Right cardiac atrium (tissue), 5 donors: ENCODE measurements around the gene EXOC1. TPM values are rescaled to one million over a fixed set of nuclear protein-coding genes. Genes with fewer than 3 reads are reported as not detected.

Source experiments
- ATAC-seq, 2 donors: fragments of 200-7000 bp; cut with Tn5 transposase; one replicate each; pipeline versions ENCODE4 v1.8.0 to v1.9.1; 2020; ENCODE audit warnings: moderate library complexity in 2 of 2, mild to moderate bottlenecking in 1 of 2
- DNase-seq, 3 donors: peaks; one replicate each; pipeline ENCODE4 v3.0.0-alpha.2; 2020
- H3K27ac ChIP-seq: one replicate; pipeline ENCODE4 v1.5.1; 2013; ENCODE audit warnings: mild to moderate bottlenecking, low read length, control low read depth, moderate library complexity
- H3K27me3 ChIP-seq: one replicate; pipeline ENCODE4 v1.6.1; 2013; ENCODE audit not compliant: control insufficient read depth, insufficient read depth
- H3K4me1 ChIP-seq: one replicate; pipeline ENCODE4 v1.6.1; 2013; ENCODE audit warnings: low read length; ENCODE audit not compliant: control insufficient read depth, insufficient read depth
- H3K4me3 ChIP-seq: one replicate; pipeline ENCODE4 v1.5.1; 2013; ENCODE audit warnings: low read length, control low read depth
- H3K9me3 ChIP-seq: one replicate; pipeline ENCODE4 v1.6.1; 2013; ENCODE audit warnings: low read length; ENCODE audit not compliant: control insufficient read depth
- WGBS: extraction: QIAGEN DNeasy Blood & Tissue Kit; methylation state at CpG from one replicate; pipeline ENCODE4 v1.1.7; 2013; 5-methylcytosine and 5-hydroxymethylcytosine counted together
- intact Hi-C, 4 donors: fragments of 100-400 bp; cut with DNase I; formaldehyde crosslinking; loops; one replicate each; pipeline versions ENCODE4 v1.11.0 to v1.14.0; 2022 to 2023
- polyA plus RNA-seq: library from polyadenylated mRNA; stranded (reverse); fragments of 200-250 nt; gene quantifications from one replicate; pipeline ENCODE4 v1.2.3, GENCODE V29; 2013
- total RNA-seq, 4 donors: library from RNA; stranded (reverse); fragmentation: NEBNext Ultra II Directional; extraction: Animal tissue kit (Norgen Biotek cat#: 25700); gene quantifications; one replicate each; pipeline ENCODE4 v1.2.1, GENCODE V29; 2021
- donor health status: healthy with polysubstance abuse.
- donor health status: DM: no; HTN: yes; CAD: no.
- donor health status: DM: no; HTN: no; CAD: no.
- donor health status: DM: no; HTN: yes; CAD: no; lungs with severe emphysema.
- donor health status: DM: yes; HTN: yes; CAD: no.

The EXOC1 gene
- total and polyA plus RNA-seq, 5 donors, result 13.6 to 26.2 (median 21.6) TPM

DNA sequence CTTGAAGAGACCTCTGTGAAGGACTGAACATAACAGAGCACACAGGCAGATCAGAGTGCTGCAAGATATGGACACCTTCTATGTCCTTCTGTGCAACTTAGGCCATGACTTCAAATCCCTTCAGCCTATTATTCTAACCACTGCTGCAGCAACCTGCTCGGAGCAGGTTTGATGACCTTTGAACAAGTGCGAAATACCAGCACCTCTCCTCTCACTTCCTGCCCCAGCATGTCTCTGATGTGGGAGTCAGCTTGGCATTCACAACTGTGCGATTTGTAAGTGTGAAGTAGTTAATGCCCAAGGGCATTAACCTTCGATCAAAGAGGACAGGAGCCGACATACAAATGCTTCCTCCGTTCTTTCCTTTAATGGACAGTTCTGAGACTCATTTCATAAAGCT, 1.6 kb upstream of the EXOC1 start:
- no peak overlapping the region for H3K4me3 ChIP-seq
- intact Hi-C loops, result loop anchor here in 1 of 4 donors (5.0 kb wide), 1 partner anchor 505 kb away; the partner anchor contains the start of gene SRD5A3
- no peak for DNase-seq
- no peaks in the 10 kb centered on the region for H3K9me3 ChIP-seq
- 55% methylated on average over 6 of the region's 6 CpGs for WGBS
- ATAC-seq, result no peak
- no peaks in the 10 kb centered on the region for H3K27me3 ChIP-seq
- H3K4me1 ChIP-seq, result no peaks in the 10 kb centered on the region
- no peak overlapping the region for H3K27ac ChIP-seq

DNA sequence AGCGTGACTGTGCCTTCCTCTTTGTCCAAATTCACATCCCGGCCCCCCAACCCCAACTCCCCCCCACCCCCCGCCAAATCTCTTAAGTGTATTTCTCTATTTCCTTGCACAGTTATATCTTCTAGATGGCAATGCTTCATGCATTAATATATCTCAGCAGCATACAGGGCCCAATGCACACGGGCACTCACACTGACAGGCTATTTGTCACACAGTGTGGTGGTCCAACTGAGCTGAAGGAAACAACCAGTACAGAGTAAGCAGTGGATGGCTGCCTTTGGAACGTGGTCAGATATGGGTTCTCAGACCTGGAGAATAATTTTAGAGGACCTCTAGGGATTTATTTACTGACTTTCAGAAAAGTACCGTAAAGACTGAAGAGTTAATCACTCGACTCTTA, 681 bp downstream of the EXOC1 start:
- Histone ChIP-seq H3K27me3 (no peaks in the 10 kb centered on the region), H3K27ac (peak overlapping the region; percentile 76), H3K4me3 (peak overlapping the region; percentile 83), H3K9me3 (no peaks in the 10 kb centered on the region), H3K4me1 (no peaks in the 10 kb centered on the region)
- 16% methylated on average over 7 of the region's 7 CpGs for WGBS
- DNase-seq, result no peak
- intact Hi-C loops, result loop anchor here in 1 of 4 donors (5.0 kb wide), 1 partner anchor 507 kb away; the partner anchor contains the start of gene SRD5A3
- peak in 1 of 2 donors; percentile 16 for ATAC-seq

DNA sequence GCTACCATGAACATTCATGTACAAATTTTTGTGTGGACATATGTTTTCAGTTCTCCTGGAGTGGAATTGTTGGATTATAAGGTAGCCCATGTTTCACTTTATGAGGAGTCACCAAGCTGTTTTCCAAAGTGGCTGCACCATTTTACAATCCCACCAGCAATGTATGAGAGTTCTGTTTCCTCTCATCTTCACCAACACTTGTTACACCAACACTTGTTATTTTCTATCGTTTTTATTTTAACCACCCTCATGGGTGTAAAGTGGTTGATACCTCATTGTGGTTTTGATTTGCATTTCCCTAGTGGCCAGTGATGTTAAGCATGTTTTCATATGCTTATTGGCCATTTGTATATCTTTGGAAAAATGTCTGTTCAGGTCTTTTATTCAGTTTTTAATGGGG, 4.1 kb downstream of the EXOC1 start:
- no peaks in the 10 kb centered on the region for H3K9me3 ChIP-seq
- H3K4me3 ChIP-seq, result no peak overlapping the region
- no peaks in the 10 kb centered on the region for H3K27me3 ChIP-seq
- DNase-seq, result no peak
- intact Hi-C loops, result no loop called here
- WGBS, result 90% methylated on average over 1 of the region's 1 CpG
- H3K4me1 ChIP-seq, result no peaks in the 10 kb centered on the region
- no peak overlapping the region for H3K27ac ChIP-seq
- ATAC-seq, result no peak

DNA sequence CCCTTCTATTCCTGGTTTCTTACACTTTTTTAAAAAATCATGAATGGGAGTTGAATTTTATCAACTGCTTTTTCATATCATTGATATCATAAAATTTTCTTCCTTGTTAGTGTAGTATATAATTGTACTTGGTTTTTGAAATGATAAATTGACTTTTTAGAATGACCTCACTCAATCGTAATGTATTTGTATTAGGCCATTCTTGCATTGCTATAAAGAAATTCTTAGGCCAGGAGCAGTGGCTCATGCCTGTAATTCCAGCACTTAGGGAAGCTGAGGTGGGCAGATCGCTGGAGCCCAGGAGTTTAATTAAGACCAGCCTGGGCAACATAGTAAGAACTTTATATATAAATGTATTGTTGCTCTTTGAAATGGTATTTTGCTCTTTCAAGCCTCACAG, 6.3 kb downstream of the EXOC1 start:
- Histone ChIP-seq H3K4me3 (no peak overlapping the region), H3K27me3 (no peaks in the 10 kb centered on the region), H3K27ac (no peak overlapping the region), H3K4me1 (no peaks in the 10 kb centered on the region), H3K9me3 (no peaks in the 10 kb centered on the region)
- ATAC-seq, result no peak
- 89% methylated on average over 2 of the region's 2 CpGs for WGBS
- intact Hi-C loops, result no loop called here
- DNase-seq, result no peak

DNA sequence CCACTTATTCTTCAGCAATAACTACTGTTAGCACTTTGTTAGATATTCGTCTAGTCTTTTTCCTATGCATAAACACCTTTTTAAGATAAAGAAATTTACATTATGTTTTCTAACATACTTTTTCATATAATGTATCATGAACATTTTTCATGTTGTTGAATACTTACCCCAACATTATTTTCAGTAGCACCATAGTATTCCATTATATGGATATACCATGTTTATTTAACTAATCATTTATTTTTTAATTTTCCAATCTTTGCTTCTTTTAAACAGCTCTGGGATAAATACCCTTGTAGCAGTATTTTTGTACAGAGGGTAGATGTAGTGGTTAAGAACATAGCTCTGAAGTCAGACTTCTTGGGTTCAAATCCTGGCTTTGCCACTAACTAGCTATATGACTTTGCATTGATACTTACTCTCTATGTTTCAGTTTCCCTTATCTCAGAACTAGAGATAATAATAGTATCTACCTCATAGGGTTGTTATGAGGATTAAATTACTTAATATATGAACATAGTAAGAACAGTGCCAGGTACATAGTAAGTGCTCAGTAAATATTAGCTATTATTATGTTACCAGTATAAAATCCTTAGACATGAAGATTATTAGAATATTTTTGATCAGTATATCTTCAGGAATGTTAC, 11.3 kb downstream of the EXOC1 start:
- Histone ChIP-seq H3K4me3 (no peak overlapping the region), H3K4me1 (no peaks in the 10 kb centered on the region), H3K27me3 (no peaks in the 10 kb centered on the region), H3K27ac (no peak overlapping the region), H3K9me3 (no peaks in the 10 kb centered on the region)
- DNase-seq (no peak), ATAC-seq (no peak)
- intact Hi-C loops, result loop anchor here in 1 of 4 donors (5.0 kb wide), 1 partner anchor 517 kb away; the partner anchor contains the start of gene SRD5A3
- 94% methylated on average over 1 of the region's 1 CpG for WGBS

DNA sequence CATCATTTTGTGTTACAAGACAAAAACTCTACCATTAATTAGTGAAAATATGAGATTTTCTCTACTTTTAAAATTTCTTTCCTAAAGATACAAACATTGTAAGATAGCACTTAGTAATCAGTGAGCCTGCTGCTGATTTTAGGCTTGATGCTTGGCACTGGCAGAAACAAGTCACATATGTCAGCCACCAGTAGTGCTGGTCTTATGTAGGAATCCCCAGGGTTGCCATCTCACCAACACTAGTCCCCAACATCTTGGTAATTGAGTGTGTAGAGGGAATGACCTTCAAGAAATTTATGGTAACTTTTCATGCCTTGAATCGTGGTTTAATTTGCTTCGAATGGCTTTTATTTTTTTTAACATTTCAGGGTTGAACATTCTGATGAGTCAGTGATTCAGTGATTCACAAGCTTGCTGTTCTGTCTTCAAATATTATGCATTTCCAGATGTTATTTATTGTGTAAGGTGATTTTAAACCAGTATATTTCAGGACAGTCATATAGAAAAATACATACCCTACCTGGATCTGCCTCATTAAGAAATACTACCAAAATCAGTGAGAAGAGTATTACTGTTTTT, 11.9 kb downstream of the EXOC1 start:
- Histone ChIP-seq H3K4me1 (no peaks in the 10 kb centered on the region), H3K4me3 (no peak overlapping the region), H3K27me3 (no peaks in the 10 kb centered on the region), H3K27ac (no peak overlapping the region), H3K9me3 (no peaks in the 10 kb centered on the region)
- DNase-seq (no peak), ATAC-seq (no peak)
- intact Hi-C loops, result loop anchor here in 1 of 4 donors (5.0 kb wide), 1 partner anchor 518 kb away; the partner anchor contains the start of gene SRD5A3
- WGBS, result 82% methylated on average over 2 of the region's 2 CpGs

DNA sequence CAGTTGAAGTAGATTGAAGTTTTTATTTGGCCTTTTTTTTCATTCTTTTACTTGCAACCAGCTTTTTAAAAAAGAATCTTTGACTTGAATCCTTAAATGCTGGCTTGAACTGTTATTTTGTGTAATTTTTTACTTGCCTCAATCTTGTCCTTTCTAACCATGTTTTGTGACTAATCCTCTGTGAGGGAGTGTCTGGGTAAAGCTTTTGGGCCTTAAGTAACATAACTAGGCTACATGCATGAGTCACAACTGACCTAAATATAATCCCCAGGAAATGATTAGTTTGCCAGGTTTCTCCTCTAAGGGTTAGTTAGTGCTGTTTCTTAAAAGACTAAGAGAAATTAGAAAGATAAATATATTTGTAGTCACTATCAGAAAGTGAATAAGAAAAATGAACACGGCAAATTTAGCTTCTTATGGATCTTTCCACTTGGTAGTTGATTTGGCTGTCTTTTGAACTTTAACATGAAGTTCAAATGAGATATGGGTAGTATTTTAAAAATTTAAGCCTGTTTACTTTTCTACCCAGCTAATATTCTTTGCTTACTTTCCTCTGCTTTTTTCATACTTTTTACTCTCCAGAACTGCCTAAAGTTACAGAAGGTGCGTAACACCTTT, 13.0 kb downstream of the EXOC1 start:
- WGBS, result 63% methylated on average over 2 of the region's 2 CpGs
- intact Hi-C loops, result loop anchor here in 1 of 4 donors (5.0 kb wide), 1 partner anchor 519 kb away; the partner anchor contains the start of gene SRD5A3

DNA sequence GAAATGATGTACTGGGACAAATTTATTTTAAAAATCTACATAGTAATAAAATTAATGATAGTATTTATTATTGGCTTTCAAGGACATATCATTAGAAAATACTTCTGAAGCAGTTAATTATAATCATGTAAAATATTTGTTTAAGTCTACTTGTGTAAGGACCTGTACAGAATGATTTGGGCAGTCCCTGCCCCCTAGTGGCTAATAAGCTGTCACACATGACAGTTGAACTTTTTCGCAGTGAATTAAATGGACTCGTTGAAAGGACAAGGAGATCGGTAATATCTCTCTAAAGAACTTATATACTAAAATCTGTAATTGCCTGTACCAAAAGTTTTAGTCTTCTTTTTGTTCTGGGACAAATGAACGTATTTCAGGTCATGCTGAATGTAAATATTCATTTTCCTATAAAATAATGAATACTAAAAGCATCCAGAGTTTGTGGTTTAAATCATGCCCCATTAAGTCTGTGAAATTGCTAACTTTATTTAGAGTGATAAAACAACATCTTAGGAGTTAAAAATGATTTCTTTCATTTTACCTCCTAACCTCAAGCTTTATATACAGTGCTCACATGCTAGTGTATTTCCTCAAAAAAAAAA, 13.6 kb downstream of the EXOC1 start:
- WGBS, result 9% methylated on average over 4 of the region's 4 CpGs
- intact Hi-C loops, result loop anchor here in 1 of 4 donors (5.0 kb wide), 1 partner anchor 520 kb away; the partner anchor contains the start of gene SRD5A3

More for the DNA sequence above, 13.0 kb downstream of the EXOC1 start:
- H3K4me1 ChIP-seq, result no peaks in the 10 kb centered on the region
- H3K4me3 ChIP-seq, result no peak overlapping the region
- no peak overlapping the region for H3K27ac ChIP-seq
- no peaks in the 10 kb centered on the region for H3K27me3 ChIP-seq
- ATAC-seq (peak; percentile 96 to 99), DNase-seq (no peak)
- H3K9me3 ChIP-seq, result no peaks in the 10 kb centered on the region

DNA sequence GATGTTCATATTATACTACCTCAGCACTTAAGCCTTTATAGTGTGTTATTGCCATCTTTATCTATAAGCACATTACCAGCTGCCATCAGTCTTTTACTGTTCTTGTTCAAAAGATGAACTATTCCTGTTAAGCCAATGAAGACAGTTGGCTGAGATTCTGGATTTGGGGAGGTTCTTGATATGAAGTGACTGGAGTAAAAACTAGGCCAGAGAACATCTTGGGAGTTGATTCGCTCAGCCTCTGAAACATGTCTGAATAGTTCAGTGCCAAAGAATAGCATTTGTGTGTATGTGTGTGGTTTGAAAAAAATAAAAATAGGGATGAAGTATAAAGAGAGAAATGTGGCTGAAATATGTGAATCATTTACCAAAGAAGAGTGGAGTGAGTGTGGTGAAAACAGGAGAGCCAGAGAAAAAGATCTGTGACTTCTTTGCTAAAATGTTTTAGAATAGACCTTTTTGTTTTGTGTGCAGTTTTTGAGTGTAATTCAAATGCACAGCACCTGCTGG, 15.2 kb downstream of the EXOC1 start:
- Histone ChIP-seq H3K4me3 (no peak overlapping the region), H3K4me1 (no peaks in the 10 kb centered on the region), H3K27me3 (no peaks in the 10 kb centered on the region), H3K27ac (no peak overlapping the region), H3K9me3 (no peaks in the 10 kb centered on the region)
- ATAC-seq (no peak), DNase-seq (no peak)
- intact Hi-C loops, result loop anchor here in 1 of 4 donors (5.0 kb wide), 1 partner anchor 521 kb away; the partner anchor contains the start of gene SRD5A3
- 88% methylated on average over 1 of the region's 1 CpG for WGBS

More for the DNA sequence above, 13.6 kb downstream of the EXOC1 start:
- Histone ChIP-seq H3K9me3 (no peaks in the 10 kb centered on the region), H3K27ac (no peak overlapping the region), H3K27me3 (no peaks in the 10 kb centered on the region), H3K4me1 (no peaks in the 10 kb centered on the region), H3K4me3 (no peak overlapping the region)
- ATAC-seq (peak; percentile 89 to 94), DNase-seq (no peak)

DNA sequence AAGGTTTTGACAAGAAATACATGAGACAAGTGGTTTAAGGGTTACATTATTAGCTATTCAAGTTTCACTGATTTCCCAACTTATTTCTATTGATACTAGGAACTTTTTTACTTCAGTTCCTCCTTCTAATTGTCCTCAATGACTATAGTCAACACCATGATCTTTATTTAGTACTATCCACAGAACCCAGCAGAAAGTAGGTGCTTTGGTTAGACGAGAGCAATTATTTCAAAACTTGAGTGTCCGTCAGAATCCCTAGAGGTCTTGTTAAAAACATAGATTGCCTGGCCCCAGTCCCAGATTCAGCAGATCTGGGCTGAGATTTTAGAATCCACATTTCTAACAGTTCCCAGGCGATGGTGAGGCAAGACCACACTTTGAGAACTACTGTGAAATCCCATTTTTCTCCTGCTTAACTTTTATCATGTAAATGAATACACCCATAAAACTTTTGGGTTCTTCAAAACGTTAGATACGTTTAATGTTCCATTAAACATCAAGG, 17.9 kb downstream of the EXOC1 start:
- H3K27ac ChIP-seq, result no peak overlapping the region
- 73% methylated on average over 5 of the region's 5 CpGs for WGBS
- intact Hi-C loops, result no loop called here

More for the DNA sequence above, 17.9 kb downstream of the EXOC1 start:
- Histone ChIP-seq H3K4me1 (no peaks in the 10 kb centered on the region), H3K9me3 (no peaks in the 10 kb centered on the region), H3K27me3 (no peaks in the 10 kb centered on the region), H3K4me3 (no peak overlapping the region)
- peak in 1 of 3 donors; percentile 16 for DNase-seq
- no peak for ATAC-seq
